ENCODE measurements around the gene THAP12.
"Not testable (repeated sequence)": the region's sequence is repeated elsewhere in the genome, so short reads cannot be mapped to it uniquely, and the experiment has no call there.

Gene THAP12

GRCh38 chr11:76380977-76381719, at the start of gene THAP12, which contains the start of gene GVQW3:
THAP12 (minus strand) TSS chr11:76381132; CDS start chr11:76380836, 296 bp downstream.
GVQW3 (plus strand) TSS chr11:76381323; CDS start chr11:76381829, 506 bp downstream.
- DNase-seq: peak; percentile 65

GRCh38 chr11:76426660-76427059, 45.7 kb upstream of the THAP12 start:
- DNase-seq: no peak

GRCh38 chr11:76424891-76425290, 44.0 kb upstream of the THAP12 start:
- DNase-seq: no peak

- DNase-seq: no peak
Measured at GRCh38 chr11:76424379-76424778, 43.4 kb upstream of the THAP12 start.

- DNase-seq: no peak
Measured at GRCh38 chr11:76419896-76420295, 39.0 kb upstream of the THAP12 start.

- no peak for DNase-seq
Measured at GRCh38 chr11:76415073-76415472, 34.1 kb upstream of the THAP12 start.

GRCh38 chr11:76410851-76411357, 30.0 kb upstream of the THAP12 start:
- no peak for DNase-seq

- DNase-seq: no peak
Measured at GRCh38 chr11:76408171-76408965, 27.4 kb upstream of the THAP12 start.

GRCh38 chr11:76406359-76406758, 25.4 kb upstream of the THAP12 start:
- no peak for DNase-seq

- DNase-seq: not testable (repeated sequence)
Measured at GRCh38 chr11:76401484-76401883, 20.6 kb upstream of the THAP12 start.

- no peak for DNase-seq
Measured at GRCh38 chr11:76400967-76401366, 20.0 kb upstream of the THAP12 start.

GRCh38 chr11:76397383-76397782, 16.5 kb upstream of the THAP12 start:
- no peak for DNase-seq

GRCh38 chr11:76395296-76395695, 14.4 kb upstream of the THAP12 start:
- no peak for DNase-seq

- no peak for DNase-seq
Measured at GRCh38 chr11:76394411-76394810, 13.5 kb upstream of the THAP12 start.

- DNase-seq: no peak
Measured at GRCh38 chr11:76392870-76393269, 11.9 kb upstream of the THAP12 start.

GRCh38 chr11:76391811-76392475, 11.0 kb upstream of the THAP12 start:
- no peak for DNase-seq

- DNase-seq: no peak
Measured at GRCh38 chr11:76391021-76391420, 10.1 kb upstream of the THAP12 start.

- no peak for DNase-seq
Measured at GRCh38 chr11:76388408-76388807, 7.5 kb upstream of the THAP12 start.

- no peak for DNase-seq
Measured at GRCh38 chr11:76385903-76386302, 5.0 kb upstream of the THAP12 start.

- no peak for DNase-seq
Measured at GRCh38 chr11:76382209-76382608, 1.3 kb upstream of the THAP12 start.

GRCh38 chr11:76380159-76380976, 564 bp downstream of the THAP12 start:
- DNase-seq: no peak

GRCh38 chr11:76379807-76380158, 1.1 kb downstream of the THAP12 start:
- no peak for DNase-seq
